NCI-H345 treated with DMSO at 0.1 percent for 48 hours (cell line): ENCODE results near the gene OTOP3.
A peak's percentile ranks its signal among the peaks of the same experiment; 100 is the strongest.

Source experiments
- DNase-seq: peaks from one replicate; lab custom pipeline; 2025; ENCODE audit not compliant: unreplicated experiment; lab: John Stamatoyannopoulos, UW

OTOP3 gene

DNA sequence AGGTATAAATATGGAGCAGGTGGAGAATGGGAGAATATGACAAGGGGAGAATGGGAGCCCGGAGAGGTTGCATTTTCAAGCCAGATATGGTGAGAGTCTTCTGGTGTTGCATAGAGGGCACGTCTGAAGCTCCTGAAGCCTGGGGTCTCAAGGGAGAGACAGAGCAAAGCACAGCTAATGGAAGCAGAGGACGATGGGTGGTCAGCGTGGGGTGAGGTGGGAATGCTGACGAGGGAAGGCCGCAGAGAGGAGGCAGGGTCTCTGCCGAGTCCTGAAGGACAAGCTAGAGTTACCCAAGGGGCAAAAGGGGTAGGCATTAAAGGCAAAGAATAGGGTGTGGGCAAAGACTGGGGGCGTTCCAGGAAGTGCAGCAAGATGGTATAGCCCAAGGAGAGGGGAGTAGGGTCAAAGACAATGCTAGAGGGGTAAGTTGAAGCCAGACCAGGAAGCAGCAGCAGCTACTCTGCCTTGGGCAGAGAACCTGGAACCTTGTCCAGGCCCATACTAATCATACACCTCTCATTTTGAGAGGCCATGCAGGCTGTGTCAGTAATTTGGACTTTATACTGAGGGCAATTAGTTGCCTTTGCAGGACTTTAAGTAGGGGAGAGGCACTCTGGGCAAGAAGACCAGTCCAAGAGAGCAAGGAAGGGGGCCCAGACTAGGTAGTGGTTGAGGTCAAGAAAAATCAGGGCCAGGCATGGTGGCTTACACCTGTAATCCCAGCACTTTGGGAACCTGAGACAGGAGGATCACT, 2.7 kb downstream of the OTOP3 start:
- DNase-seq = no peak

DNA sequence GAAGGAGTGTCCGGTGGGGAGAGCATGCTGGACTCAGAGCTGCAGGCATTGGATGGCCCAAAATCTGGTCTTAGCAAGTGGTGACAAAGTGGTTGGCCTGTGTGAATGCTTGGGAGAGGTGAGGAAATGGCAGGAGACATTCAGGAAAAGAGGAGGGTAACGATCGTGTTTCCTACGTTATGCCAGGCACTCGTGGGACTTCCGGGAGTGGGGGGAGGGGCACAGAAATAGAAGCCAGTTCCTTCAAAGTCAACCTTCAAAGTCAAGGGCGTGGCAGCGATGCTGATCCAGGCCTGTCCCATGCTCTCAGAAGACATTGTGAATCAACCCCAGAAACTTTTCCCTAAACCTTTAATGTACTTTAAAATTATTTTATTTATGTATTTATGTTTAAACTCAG, 3.8 kb downstream of the OTOP3 start:
- no peak for DNase-seq

DNA sequence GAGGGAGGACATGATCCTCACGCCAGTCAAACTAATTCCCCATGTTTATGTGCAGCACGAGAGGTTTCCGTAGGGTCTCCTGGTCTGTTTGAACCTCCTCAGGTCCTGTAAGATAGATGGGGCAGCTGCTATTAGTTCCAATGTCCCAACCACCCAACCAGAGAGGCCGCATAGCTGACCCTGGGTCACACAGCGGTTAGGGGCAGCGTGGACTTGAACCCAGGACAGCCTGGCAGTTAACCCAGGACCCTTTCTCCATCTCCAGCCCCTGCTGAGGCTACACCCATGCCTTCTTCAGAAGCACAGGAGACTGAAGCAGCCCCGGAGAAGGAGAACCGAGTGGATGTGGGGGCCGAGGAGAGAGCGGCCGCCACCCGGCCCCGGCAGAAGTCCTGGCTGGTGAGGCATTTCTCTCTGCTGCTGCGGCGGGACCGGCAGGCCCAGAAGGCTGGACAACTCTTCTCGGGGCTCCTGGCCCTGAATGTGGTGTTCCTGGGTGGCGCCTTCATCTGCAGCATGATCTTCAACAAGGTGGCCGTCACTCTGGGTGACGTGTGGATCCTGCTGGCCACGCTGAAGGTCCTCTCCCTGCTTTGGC, 5.5 kb downstream of the OTOP3 start:
- no peak for DNase-seq

DNA sequence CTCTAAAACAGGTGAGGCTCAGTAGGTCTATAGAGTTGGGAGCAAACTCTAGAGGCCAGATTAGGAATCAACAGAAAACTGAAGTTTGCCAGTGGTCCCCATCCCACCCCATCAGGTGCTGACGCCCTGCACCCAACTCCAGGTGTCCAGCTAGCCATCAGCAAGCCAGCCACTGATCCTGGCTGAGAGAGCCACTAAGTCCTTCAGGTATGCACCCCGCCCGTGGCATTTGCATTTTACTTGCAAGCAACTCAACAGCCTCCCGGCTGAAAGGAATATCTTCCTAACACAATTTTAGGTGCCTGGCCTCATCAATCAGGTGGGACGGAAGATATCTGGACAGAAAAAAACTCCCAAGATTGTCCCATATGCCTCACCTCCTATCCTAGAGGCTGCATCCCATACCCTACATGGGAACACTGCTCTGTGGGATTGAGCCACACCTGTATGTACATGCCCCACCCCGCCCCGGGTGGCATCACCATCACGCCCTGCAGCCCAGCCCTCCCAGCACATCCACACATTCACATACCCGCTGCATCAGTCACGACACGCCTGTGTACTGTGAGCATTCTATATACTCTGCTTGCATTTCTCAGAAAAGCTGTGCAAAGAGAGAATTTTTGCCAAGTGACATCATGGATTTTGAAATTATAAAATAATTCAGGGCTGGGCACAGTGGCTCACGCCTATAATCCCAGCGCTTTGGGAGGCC, 8.3 kb downstream of the OTOP3 start:
- DNase-seq = no peak

DNA sequence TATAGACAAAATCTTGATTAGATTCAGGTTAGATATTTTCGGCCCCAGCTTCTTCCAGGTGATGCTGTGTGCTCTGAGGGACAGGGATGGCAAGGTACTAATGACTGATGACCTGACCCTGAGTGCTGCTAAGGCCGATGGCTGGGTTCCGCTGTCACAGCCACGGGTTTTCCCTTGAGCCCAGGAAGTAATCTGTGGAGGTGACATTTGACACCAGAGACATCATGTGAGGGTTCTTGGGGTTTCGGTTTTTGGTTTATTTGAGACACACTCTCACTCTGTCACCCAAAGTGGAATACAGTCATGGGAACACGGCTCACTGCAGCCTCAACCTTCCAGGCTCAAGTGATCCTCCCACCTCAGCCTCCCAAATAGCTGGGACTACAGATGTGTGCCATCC, 9.8 kb downstream of the OTOP3 start:
- DNase-seq = no peak

DNA sequence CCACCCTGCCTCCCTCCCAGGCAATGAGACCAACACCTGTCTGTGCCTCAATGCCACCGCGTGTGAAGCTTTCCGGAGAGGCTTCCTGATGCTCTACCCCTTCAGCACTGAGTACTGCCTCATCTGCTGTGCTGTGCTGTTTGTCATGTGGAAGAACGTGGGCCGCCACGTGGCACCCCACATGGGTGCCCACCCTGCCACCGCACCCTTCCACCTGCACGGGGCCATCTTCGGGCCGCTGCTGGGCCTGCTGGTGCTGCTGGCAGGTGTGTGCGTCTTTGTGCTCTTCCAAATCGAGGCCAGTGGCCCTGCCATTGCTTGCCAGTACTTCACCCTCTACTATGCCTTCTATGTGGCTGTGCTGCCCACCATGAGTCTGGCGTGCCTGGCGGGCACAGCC, 10.9 kb downstream of the OTOP3 start:
- no peak for DNase-seq

DNA sequence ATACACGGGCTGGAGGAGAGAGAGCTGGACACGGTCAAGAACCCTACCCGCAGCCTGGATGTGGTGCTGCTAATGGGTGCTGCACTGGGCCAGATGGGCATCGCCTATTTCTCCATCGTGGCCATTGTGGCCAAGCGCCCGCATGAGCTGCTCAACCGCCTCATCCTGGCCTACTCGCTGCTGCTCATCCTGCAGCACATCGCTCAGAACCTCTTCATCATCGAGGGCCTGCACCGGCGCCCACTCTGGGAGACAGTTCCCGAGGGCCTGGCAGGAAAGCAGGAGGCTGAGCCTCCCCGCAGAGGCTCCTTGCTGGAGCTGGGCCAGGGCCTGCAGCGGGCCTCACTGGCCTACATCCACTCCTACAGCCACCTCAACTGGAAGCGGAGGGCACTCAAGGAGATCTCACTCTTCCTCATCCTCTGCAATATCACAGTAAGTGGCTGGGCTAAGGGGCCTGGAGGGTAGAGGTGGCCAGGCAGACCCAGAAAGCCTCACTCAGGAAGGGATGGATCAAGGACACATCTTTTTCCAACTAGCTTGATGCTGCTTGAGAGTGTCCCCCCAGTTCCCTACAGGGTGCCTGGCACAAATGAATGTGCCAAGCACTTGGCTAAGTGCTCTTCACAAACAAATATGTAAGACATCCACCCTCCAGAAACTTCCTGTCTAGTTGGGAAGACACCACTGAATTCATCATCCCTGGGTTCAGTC, 11.5 kb downstream of the OTOP3 start:
- DNase-seq = no peak

DNA sequence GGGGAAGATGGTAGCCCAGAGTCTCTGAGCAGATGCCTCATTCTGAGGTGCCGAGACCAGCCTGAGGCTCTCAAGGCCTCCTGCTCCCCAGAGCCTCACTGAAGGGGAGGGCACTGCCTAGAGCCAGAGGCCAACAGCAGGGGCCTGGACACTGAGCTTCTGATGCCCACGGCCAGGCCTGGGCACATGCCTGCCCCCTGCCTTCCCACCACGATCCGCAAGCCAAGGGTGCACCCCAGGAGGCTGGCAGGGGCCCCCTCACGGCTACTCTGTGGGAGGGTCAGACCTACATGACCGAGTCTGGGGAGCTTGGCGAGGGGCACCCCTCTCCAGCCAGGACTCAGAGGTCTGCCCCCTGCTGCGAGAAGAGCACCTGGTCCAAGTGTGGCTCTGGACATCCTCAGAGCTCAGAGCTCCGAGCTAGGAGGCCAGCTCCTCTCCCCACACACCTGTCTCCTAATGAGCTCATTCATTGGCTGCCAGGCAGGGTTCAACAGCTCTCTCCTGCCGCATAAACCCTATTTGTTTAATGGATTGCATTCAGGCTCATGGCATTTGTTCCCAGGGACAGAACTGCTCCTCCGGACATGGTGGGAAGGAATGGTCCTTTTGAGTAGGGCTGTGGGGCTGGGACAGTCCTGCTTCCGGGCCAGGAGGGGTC, 13.9 kb downstream of the OTOP3 start:
- DNase-seq = peak; percentile 9

DNA sequence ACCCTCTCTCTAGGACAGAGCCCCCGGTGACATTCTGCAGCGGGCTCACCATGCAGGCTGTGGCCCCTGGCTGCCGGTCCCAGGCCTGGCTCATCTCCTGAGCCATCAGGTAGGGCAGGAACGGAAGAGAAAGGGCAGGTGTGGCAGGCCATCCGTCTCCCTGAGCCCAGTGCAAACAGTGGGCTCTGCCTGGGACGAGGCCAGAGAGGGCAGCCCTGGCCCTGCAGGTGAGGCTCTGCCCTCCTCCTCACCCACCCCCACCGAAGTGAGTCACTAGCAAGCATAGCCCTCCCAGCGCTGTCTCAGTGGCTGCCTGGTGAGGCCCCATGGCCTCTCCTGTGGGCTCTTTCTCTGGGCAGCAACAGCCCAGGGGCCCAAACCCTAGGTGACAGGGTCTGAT, 14.5 kb downstream of the OTOP3 start:
- no peak for DNase-seq

DNA sequence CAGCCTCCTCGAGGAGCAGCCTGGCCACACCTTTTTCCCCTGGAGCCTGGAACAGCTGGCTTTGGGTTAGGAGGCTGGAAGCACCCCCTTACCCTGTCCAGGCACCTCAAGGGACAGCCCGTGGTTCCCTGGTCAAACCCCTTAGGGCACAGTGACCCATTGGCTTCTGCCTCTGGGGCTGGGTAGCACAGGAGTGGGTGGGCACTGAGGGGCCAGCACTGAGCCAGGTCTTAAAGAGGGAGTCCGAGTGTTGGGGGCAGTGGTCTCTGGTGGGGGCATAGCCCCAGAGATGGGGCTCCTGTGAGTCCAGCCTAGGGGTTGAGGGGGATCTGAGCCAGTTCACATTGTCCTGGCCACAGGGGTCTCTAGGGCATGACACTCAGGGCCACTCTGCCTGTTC, 15.4 kb downstream of the OTOP3 start:
- no peak for DNase-seq

DNA sequence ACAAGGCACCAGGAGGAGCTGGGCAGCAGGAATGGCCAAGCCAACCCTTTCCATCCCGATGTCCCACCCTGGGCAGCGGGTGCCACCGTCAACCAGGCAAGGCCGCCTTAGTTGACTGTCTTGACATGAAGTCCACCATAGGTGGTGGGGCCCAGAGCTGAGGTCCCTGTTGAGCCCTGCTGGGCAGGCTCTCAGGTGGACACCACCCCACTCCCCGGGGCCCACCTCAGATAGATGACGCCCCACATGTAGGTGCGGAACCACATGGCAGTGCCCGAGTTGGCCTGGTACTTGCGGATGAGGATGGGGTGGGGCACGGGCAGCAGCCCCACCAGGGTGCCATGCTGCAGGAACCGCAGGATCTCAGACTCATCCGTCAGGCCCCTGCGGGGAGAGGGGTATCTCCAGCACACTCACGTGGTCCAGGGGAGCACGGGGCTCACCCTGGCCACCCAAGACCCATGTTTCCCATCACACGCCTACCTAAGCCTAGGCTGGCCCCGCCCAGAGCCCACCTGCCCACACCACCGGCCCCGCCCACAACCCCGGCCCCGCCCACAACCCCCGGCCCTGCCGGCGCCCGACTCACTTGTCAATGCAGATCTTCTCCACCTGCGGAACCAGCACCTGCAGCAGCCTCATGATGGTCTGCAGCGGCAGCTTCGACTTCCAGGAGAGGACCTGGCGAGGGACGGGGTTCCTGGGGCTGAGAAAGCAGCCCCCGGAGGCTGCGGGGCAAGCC, 16.2 kb downstream of the OTOP3 start:
- no peak for DNase-seq

DNA sequence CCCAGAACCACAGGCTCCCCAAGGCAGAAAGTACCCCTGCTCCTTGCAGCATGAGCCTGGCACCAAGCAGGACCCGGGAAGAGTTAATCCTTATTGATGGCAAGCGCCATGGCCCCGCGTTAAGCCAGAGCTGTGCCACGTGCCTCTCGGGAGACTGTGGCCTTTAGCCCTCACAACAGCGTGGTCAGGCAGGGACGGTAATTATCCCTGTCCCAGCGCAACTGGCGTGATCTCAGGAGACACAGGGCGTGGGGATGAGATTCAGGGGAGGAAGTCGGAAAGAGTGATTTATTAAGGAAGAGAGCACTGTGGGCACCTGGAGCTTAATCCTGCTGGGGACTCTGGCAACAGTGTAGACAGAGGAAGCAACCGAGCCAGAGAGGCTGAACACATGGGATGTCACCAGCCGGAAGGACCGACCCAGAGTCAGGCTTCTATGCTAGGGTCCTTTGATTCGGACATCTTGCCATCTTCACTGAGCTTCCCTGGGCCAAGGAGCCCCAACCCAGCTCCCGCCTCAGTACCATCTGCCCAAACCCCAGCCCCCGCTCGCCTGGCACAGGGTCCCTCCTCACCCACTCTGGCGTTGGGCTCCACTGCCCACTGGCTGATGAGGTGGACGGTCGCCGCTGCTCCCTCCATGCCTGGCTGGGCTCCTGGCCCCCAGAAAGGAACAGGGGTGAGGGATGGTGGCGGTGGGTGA, 16.9 kb downstream of the OTOP3 start:
- DNase-seq = no peak

DNA sequence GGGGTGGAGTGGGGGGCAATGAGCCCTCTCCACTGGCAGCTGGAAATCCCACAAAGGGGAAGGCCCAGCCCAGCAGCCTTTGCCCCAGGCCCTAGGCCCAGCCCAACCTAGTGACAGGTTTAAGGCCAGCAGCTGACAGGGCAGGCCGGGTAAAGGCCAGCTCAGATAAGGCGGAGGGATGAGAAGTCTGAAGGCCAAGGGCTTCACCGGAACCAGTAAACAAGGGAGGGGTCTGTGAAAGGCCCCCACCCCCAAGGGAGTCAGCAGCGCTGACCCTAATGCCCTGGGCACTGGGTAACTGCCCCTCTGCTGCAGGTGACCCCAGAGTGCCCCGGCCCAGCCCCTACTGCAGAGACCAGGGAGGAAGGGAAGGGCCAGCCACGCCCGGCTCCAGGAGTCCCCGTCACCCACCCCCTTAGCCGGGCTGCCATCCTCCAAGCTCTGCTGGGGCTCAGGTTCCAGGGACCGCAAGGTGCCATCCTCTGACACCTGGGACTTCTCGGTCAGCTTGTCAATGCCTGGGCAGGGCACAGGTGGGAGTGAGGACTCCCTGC, 17.5 kb downstream of the OTOP3 start:
- no peak for DNase-seq

DNA sequence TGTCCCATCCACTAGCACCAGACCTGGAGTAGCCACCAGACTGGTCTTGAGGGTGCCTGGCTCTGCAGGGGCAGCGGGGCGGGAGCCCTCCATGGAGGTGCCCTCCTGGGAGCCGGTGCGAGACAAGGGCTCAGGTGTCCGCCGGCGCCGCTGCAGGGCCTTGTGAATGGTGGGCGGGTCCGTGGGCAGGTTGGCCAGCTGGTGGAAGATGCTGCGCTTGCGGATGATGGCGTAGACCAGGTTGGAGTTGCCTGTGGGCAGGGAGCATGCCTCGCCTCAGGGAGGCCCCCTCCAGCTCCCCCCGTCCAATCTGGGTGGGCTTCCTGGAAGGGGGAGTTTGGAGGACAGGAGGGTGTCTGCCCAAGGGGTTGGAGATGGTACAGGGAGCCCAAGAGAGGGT, 18.4 kb downstream of the OTOP3 start:
- no peak for DNase-seq

DNA sequence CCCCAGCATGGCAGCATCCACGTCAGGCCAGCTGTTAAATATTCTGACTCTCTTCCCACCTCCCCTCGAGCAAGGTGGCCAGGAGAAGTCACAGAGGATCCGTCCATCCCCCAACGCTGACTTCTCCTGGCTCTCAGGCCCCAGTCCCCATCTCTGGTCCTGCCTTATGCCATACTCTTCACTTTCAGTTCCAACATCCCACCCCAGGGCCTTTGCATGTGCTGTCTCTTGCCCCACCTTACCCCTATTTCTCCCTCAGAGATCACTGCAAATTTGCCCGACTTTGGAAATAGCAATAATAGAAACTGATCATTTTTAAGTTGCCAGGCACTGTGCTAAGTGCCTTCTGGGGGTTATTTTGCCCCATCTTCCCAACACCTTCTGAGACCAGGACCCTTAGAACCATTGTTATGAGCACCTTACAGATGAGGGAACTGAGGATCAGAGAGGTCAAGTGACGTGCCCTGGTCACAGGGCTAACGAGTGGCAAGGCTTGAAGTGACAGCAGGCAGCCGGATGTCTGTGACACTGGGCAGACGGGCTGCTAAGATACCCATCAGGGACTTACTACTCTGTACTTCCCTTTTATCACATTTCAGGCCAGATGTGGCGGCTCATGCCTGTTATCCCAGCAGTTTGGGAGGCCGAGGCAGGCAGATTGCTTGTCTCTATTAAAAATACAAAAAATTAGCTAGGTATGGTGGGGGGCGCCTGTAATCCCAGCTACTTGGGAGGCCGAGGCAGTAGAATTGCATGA, 19.1 kb downstream of the OTOP3 start:
- DNase-seq = no peak

DNA sequence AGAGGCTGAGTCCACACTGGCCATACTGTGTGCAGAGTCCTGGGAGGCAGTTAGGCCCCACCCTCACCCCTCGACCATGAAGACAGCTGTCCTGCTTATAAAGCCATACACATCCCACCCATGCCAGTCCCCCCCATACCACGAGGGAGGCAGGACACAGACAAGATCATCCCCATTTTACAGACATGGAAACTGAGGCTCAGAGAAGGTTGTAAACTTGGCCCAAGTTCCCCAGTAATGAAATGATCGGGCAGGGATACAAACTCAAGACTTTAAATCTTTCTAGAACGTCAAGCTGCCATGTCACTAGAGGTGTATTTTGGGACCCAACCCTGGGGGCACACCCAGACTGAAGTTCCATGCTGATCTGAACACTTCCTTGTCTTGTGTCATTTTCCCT, 20.4 kb downstream of the OTOP3 start:
- no peak for DNase-seq

DNA sequence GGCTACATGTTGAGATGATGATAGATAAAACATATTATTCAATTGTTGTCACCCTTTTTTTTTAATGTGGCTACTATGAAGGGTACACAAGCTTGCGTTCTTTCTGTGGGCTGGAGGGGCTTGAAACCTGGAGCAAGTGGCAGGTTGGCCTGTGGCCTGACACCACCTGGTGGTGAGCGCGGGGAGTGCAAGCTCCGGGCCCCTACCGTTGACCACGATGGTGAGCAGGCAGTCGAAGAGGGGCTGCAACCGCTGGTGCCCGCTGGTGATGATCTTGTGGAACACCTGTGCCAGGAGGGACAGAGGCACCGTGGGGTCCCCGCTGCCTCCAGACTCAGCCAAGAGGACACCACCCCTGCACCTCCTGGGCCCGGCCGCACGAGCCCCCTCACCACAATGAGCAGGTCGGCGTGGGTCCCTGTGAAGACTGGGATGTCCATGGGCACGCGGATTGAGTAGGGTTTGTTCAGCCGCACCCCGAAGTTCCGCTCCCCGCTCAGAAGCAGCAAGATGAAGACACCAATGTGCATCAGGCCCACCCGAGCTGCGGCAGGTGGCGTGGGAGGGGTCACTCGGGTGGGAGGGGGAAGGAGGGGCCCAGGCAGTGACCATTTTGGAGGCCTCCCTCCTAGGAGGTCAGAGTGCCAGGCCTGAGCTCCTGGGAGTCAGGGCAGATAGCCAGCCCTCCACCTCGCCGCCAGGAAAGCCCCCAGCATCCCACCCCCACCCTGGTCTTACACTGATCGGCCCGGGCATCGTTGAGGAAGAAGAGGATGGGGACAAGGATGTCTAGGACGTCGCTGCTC, 22.4 kb downstream of the OTOP3 start:
- peak; percentile 16 for DNase-seq
